Prostate gland (tissue), 2 donors: ENCODE measurements around the gene ANKRD63.

Source experiments
- POLR2A ChIP-seq: fragments of 450-650 bp; IDR thresholded peaks from one replicate; pipeline ENCODE4 v1.6.1; 2016; ENCODE audit warnings: antibody characterized with exemption, mild to moderate bottlenecking
- POLR2AphosphoS5 ChIP-seq: sonication (generic); formaldehyde crosslinking; IDR thresholded peaks from one replicate; pipeline ENCODE4 v1.6.1; 2017; ENCODE audit warnings: antibody characterized with exemption
- TF ChIP-seq, protein P1 (sequence below), 4 experiments: fragments of 200-600 bp in 2 of 4; fragments of 450-650 bp in 2 of 4; sonication (generic) in 2 of 4; IDR thresholded peaks; 1 replicate in 3 of 4; 2 replicates in 1 of 4; pipeline ENCODE4 v1.5.1; 2016 to 2019; ENCODE audit warnings: antibody characterized with exemption in 4 of 4, mild to moderate bottlenecking in 2 of 4, moderate library complexity in 2 of 4

DNA sequence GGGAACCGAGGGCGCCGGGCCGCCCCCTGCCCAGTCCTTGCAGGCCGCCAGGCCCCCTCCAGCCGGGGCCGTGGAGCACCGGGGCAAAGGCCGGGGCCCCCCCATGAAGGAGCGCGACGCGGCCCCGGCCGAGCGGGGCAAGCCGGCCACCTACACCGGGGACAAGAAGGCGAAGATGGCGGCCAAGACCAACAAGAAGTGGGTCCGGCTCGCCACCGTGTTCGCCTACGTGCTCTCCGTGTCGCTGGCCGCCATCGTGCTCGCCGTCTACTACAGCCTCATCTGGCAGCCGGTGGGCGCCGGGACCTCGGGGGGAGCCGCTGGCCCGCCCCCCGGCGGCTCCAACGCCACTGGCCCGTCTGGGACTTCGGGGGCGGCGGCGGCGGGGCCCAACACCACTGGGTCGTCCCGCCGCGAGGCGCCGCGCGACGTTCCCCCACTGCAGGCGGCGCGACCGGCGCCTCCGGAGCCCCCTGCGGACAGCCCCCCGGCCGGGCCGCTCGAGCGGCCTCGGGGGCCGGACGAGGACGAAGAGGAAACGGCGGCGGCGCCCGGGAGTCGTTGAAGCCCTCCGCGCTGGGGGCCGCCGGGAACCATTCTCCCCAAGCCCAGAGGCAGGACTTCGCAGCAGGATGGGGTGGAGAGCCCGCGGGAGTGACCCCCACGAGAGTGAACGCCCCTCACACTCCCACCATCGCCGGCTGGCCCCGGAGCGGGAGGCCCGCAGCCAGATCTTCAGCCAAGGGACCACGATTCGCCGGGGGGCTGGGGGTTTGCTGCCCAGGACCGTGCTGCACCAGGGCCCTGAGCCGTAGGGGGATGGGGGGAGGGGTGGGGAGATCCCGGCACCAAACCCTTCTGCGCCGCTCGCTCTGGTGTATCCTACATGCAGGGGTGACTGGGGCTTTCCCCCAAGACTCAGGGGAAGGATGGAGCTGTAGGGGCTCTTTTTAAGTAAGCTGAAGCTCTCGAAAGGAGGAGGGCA lies 41.4 kb upstream of the ANKRD63 start:
- TF ChIP-seq, protein P1, sequence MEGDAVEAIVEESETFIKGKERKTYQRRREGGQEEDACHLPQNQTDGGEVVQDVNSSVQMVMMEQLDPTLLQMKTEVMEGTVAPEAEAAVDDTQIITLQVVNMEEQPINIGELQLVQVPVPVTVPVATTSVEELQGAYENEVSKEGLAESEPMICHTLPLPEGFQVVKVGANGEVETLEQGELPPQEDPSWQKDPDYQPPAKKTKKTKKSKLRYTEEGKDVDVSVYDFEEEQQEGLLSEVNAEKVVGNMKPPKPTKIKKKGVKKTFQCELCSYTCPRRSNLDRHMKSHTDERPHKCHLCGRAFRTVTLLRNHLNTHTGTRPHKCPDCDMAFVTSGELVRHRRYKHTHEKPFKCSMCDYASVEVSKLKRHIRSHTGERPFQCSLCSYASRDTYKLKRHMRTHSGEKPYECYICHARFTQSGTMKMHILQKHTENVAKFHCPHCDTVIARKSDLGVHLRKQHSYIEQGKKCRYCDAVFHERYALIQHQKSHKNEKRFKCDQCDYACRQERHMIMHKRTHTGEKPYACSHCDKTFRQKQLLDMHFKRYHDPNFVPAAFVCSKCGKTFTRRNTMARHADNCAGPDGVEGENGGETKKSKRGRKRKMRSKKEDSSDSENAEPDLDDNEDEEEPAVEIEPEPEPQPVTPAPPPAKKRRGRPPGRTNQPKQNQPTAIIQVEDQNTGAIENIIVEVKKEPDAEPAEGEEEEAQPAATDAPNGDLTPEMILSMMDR (IDR thresholded peaks at IDR 0.05) = no peak
- TF ChIP-seq POLR2A = no peak
- TF ChIP-seq POLR2AphosphoS5 = no peak
